GM21360 (cell line): ENCODE data around the gene TMCC1.
"Not testable (repeated sequence)": the region's sequence is repeated elsewhere in the genome, so short reads cannot be mapped to it uniquely, and the experiment has no call there.

Experiments used
- ATAC-seq: cut with Tn5 transposase; IDR thresholded peaks from one replicate; pipeline ENCODE4 v1.9.1; 2021; ENCODE audit warnings: mild to moderate bottlenecking, moderate library complexity; ENCODE audit not compliant: unreplicated experiment

Gene TMCC1

DNA sequence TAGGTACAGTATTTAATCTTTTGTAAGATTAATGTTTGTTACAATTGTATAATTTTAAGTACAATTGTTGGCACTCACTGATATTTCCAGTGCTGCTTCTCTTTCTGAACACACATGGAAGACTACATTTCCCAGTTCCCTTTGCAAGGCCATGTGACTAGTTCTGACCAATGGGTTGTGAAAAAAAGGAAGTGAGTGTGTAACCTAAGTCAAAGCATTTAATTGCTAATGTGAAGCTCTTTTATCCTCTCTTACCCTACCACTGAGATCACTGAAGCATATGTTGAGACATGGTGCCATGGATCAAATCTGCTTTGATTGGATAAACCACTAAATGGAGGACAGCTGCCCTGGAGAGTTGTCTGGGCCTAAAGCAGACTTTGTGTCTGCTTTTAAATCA is 203.1 kb downstream of the TMCC1 start:
- ATAC-seq: peak; percentile 64

GRCh38 chr3:129689036-129689435 is 204.5 kb downstream of the TMCC1 start:
- ATAC-seq: no peak

GRCh38 chr3:129688271-129688895 is 205.1 kb downstream of the TMCC1 start:
- no peak for ATAC-seq

- no peak for ATAC-seq
Observed at GRCh38 chr3:129687586-129688125, 205.9 kb downstream of the TMCC1 start.

DNA sequence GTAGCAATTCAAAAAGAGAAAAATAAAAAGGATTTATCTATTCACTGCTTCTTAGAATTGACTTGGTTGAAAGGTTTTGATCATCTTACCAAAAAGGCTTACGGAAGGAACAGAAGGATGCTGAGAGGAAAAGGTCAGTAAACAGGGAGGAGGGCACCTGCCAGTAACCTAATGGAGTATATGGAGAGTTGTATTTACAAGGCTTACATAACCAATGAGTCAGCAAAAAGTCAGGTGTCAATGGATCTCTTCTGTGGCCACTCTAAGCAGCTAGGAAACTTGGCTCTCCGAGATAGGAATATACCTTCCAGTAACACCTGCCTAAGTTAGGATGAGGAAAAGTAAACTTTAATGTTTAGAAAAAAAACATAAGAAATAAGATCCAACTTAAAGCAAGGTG is 206.6 kb downstream of the TMCC1 start:
- ATAC-seq: no peak

DNA sequence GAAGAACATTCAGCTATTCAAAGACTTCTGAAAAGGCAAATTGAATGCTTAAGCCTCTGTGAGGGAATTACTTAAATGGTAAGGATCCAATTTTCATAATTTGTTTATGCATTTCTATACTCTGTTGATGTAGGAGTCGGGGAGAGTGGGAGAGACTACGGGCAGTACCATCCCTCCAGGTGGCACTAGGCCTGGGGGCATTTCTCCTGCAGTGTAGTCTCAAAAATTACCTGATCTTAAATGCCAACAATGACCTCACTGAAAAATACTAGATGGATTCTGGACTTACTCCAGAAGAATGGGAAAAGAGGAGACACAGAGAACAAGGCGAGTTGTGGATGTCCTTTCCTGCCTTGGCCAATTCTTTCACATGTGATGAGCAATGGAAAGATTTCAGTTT is 209.2 kb downstream of the TMCC1 start:
- no peak for ATAC-seq

DNA sequence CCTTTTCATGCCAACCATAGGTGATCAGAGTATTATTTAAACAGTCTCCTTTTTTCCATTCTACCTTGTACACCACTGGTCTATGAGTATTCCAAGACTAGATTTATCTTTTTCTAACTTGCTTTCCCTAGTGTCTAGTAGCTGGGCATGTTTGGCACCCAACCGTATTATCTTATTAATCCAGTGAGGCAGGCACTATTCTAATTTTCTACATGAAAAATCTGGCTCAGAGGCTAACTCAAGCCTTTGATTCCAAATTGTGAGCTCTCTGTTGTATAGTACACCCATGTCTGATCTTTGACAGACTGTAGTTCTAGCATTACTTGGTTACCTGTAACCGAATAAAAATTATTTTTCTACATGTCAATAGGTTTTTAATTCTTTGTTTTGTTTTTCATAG is 210.3 kb downstream of the TMCC1 start:
- no peak for ATAC-seq

- ATAC-seq: no peak
Observed at GRCh38 chr3:129676985-129677384, 216.5 kb downstream of the TMCC1 start.

- not testable (repeated sequence) for ATAC-seq
Observed at GRCh38 chr3:129674798-129675123, 218.8 kb downstream of the TMCC1 start.

- ATAC-seq: no peak
Observed at GRCh38 chr3:129673897-129674797, 219.4 kb downstream of the TMCC1 start.

DNA sequence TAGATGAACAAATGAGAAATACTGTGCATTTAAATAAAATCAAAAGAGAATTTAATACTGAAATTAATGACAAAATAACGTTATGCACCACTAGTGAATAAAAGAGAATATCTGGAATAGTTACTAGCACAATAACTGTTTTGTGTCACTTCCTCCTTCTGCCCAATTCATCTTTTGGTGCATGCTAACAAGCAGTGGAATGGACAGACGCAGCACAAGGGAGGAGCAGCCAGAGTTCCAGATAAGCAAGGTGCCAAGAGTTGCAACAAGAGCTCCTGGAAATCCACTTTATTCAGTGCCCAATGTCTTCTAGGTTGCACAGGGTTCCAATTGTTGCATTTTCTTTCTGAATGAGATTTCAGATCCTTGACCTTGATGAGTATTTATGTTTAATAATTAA is 220.5 kb downstream of the TMCC1 start:
- no peak for ATAC-seq

GRCh38 chr3:129672412-129672811 is 221.1 kb downstream of the TMCC1 start:
- ATAC-seq: no peak

- no peak for ATAC-seq
Observed at GRCh38 chr3:129665024-129665768, 228.3 kb downstream of the TMCC1 start.

- no peak for ATAC-seq
Observed at GRCh38 chr3:129663930-129664646, 229.4 kb downstream of the TMCC1 start.

DNA sequence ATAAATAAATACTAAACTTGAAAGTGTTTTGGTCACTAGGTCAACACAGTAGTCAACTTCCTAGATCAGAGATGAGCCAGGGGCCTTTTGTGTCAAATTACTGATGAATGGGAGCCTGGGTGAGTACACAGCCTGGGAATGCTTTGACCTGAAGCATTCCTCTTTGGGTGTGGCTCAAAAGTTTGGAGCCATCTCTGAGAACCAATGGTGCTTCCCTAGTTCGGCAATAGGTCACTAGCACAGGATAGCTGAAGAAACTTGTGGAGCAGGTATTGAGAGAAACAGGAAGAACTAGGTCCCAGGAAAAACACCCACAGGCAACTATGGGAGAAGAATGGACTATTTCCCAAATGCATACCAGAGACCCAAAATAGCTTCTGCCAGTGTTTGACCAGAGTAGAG is 230.5 kb downstream of the TMCC1 start:
- ATAC-seq: no peak

DNA sequence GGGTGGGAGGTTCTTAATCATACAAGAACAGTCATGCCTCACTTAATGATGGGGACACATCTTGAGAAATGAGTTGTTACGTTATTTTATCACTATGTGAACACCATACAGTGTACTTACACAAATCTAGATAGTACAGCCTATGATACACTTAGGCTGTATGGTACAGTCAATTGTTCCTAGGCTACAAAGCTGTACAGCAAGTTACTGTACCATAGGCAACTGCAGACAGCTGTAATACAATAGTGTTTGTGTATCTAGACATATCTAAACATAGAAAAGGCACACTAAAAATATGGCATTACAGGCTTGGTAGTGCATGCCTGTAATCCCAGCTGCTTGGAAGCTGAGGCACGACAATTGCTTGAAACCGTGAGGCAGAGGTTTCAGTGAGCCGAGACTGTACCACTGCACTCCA is 231.3 kb downstream of the TMCC1 start:
- ATAC-seq: no peak

GRCh38 chr3:129661766-129662165 is 231.7 kb downstream of the TMCC1 start:
- ATAC-seq: no peak

- ATAC-seq: no peak
Observed at GRCh38 chr3:129658110-129658843, 235.2 kb downstream of the TMCC1 start.

DNA sequence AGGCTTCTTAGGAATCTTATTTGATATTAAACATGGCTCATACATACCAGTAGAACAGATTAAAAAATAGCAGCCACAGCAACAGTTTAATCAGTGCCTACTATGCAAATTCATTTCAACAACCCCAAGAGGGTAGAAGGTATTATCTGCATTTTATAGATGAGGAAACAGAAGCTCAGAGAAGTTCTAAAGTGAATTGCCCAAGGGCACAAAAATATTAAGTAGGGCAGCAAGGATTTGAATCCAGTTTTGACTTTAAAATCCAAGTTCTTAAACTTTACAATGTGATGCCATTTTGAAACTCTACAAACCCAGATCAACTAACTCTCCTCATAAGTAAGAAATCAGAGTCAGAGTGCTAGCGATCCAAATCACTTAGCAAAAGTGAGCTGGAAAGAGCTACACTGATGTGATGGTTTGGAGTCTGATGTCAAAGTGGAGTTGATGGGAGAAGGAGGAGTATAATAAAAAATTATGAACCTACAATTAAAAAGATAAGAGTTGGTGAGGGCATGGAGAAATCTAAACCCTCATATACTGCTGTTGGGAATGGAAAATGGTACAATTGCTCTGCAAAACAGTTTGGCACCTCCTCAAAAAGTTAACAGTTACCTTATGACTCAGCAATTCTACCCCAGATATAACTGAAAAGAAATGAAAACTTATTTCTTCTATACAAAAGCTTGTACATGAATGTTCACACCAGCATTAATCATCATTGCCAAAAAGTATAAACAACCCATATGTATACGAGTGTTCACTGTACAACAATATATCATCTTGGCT is 236.1 kb downstream of the TMCC1 start:
- no peak for ATAC-seq
